Keratinocyte (primary cell): ENCODE measurements around the gene TRPM3.

Experiments
- CTCF ChIP-seq, 3 experiments: IDR thresholded peaks in 1 of 3; conservative IDR thresholded peaks in 1 of 3; optimal IDR thresholded peaks in 1 of 3; 2 replicates in 2 of 3; 3 replicates in 1 of 3; pipeline versions ENCODE3 to v1.5.1; 2011; ENCODE audit warnings: low read length in 3 of 3, mild to moderate bottlenecking in 3 of 3, moderate library complexity in 2 of 3, control low read depth in 1 of 3, inconsistent platforms in 1 of 3; ENCODE audit not compliant: insufficient read depth in 2 of 3; ENCODE audit errors: extremely low read depth in 1 of 3
- EZH2 ChIP-seq: IDR thresholded peaks from one replicate; pipeline ENCODE4 v1.6.1; 2012; ENCODE audit warnings: inconsistent platforms, mild to moderate bottlenecking, low read length, moderate library complexity

DNA sequence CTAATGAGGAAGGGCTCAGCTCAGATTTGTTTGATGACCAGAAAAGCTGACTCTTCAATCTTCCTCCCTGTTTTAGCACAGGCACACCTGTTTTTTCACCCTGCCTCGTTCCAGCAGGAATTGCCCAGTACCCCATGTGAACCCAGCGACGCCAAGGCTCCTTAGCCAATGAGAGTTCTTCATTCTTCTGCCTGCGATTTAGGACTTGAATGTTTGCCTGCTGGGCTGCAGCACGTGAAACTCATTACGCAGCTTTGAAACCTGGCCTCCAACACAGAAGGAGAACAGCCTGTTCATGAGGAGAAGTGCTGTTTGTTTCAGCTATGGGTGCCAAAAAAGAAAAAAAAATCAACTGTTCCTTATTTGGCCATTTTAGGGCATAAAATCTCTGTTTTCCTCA, 315.5 kb downstream of the TRPM3 start:
- TF ChIP-seq CTCF (optimal IDR thresholded peaks at IDR 0.05 in 1 of 3, IDR thresholded peaks at IDR 0.05 in 1 of 3, conservative IDR thresholded peaks at IDR 0.05 in 1 of 3; ENCODE audit: extremely low read depth in 1 of 3, insufficient read depth in 2 of 3, low read length in 3 of 3) (no peak), EZH2 (no peak)
